WTC11 (cell line): Measurements from ENCODE around the gene PHLPP1.
A peak's percentile ranks its signal among the peaks of the same experiment; 100 is the strongest.

Source experiments
- AFF4 ChIP-seq: sonication (generic); formaldehyde crosslinking; IDR thresholded peaks from 2 replicates; pipeline ENCODE4 v1.8.1; 2023; ENCODE audit warnings: mild to moderate bottlenecking, missing genetic modification reagents, borderline replicate concordance
- ATF2 ChIP-seq: sonication (generic); formaldehyde crosslinking; IDR thresholded peaks from 2 replicates; pipeline ENCODE4 v1.8.1; 2022; ENCODE audit warnings: low read depth, missing genetic modification reagents, borderline replicate concordance
- CREB1 ChIP-seq: sonication (generic); formaldehyde crosslinking; IDR thresholded peaks from 2 replicates; pipeline ENCODE4 v1.8.0; 2023; ENCODE audit warnings: mild to moderate bottlenecking, missing genetic modification reagents
- ETV6 ChIP-seq: sonication (generic); formaldehyde crosslinking; IDR thresholded peaks from 2 replicates; pipeline ENCODE4 v1.8.1; 2022; ENCODE audit warnings: mild to moderate bottlenecking, missing genetic modification reagents
- KAT7 ChIP-seq: sonication (generic); formaldehyde crosslinking; IDR thresholded peaks from 2 replicates; pipeline ENCODE4 v1.8.1; 2023; ENCODE audit warnings: missing genetic modification reagents, mild to moderate bottlenecking, borderline replicate concordance
- NFYB ChIP-seq: sonication (generic); formaldehyde crosslinking; conservative IDR thresholded peaks from 2 replicates; pipeline ENCODE4 v1.8.0; 2022; ENCODE audit warnings: low read depth, missing genetic modification reagents
- PRDM15 ChIP-seq: sonication (generic); formaldehyde crosslinking; IDR thresholded peaks from 2 replicates; pipeline ENCODE4 v1.8.0; 2022; ENCODE audit warnings: missing genetic modification reagents
- SP1 ChIP-seq: sonication (generic); formaldehyde crosslinking; conservative IDR thresholded peaks from 2 replicates; pipeline ENCODE4 v1.8.1; 2022; ENCODE audit warnings: missing genetic modification reagents
- TP53 ChIP-seq: sonication (generic); formaldehyde crosslinking; IDR thresholded peaks from 2 replicates; pipeline ENCODE4 v1.8.1; 2023; ENCODE audit warnings: mild to moderate bottlenecking, missing genetic modification reagents
- USF1 ChIP-seq: sonication (generic); formaldehyde crosslinking; IDR thresholded peaks from 2 replicates; pipeline ENCODE4 v1.8.0; 2022; ENCODE audit warnings: mild to moderate bottlenecking, missing genetic modification reagents
- ZNF263 ChIP-seq: sonication (generic); formaldehyde crosslinking; IDR thresholded peaks from 2 replicates; pipeline ENCODE4 v1.8.1; 2022; ENCODE audit warnings: low read depth, mild to moderate bottlenecking, moderate library complexity, missing genetic modification reagents
- TF ChIP-seq, protein P1 (sequence below): fragments of 200-600 bp; IDR thresholded peaks from 2 replicates; pipeline ENCODE4 v1.8.0; 2022; ENCODE audit warnings: antibody characterized with exemption
- TF ChIP-seq, protein P2 (sequence below): sonication (generic); formaldehyde crosslinking; IDR thresholded peaks from 2 replicates; pipeline ENCODE4 v1.8.0; 2022; ENCODE audit warnings: mild to moderate bottlenecking, missing genetic modification reagents
- TF ChIP-seq, protein P3 (sequence below): sonication (generic); formaldehyde crosslinking; IDR thresholded peaks from 2 replicates; pipeline ENCODE4 v1.8.1; 2022; ENCODE audit warnings: missing genetic modification reagents, borderline replicate concordance

GRCh38 chr18:62715759-62716615 lies 646 bp downstream of the PHLPP1 start:
- TF ChIP-seq NFYB = no peak
- no peak for TF ChIP-seq ATF2
- TF ChIP-seq, protein P1, sequence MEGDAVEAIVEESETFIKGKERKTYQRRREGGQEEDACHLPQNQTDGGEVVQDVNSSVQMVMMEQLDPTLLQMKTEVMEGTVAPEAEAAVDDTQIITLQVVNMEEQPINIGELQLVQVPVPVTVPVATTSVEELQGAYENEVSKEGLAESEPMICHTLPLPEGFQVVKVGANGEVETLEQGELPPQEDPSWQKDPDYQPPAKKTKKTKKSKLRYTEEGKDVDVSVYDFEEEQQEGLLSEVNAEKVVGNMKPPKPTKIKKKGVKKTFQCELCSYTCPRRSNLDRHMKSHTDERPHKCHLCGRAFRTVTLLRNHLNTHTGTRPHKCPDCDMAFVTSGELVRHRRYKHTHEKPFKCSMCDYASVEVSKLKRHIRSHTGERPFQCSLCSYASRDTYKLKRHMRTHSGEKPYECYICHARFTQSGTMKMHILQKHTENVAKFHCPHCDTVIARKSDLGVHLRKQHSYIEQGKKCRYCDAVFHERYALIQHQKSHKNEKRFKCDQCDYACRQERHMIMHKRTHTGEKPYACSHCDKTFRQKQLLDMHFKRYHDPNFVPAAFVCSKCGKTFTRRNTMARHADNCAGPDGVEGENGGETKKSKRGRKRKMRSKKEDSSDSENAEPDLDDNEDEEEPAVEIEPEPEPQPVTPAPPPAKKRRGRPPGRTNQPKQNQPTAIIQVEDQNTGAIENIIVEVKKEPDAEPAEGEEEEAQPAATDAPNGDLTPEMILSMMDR = no peak
- TF ChIP-seq KAT7 = no peak; the same call in 1 of the 2 replicates
- no peak for TF ChIP-seq ZNF263 (CRISPR knock-in tag)
- TF ChIP-seq PRDM15 (CRISPR knock-in tag) = no peak
- 0 out of 2 replicates have a peak, but pooled peaks have one; percentile 37 for TF ChIP-seq ETV6
- TF ChIP-seq SP1 = no peak
- TF ChIP-seq TP53 (CRISPR knock-in tag) = no peak
- no peak for TF ChIP-seq USF1 (CRISPR knock-in tag)
- TF ChIP-seq, protein P2, sequence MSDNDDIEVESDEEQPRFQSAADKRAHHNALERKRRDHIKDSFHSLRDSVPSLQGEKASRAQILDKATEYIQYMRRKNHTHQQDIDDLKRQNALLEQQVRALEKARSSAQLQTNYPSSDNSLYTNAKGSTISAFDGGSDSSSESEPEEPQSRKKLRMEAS (CRISPR knock-in tag) = peak; percentile 39; the same call in 1 of the 2 replicates
- TF ChIP-seq, protein P3, sequence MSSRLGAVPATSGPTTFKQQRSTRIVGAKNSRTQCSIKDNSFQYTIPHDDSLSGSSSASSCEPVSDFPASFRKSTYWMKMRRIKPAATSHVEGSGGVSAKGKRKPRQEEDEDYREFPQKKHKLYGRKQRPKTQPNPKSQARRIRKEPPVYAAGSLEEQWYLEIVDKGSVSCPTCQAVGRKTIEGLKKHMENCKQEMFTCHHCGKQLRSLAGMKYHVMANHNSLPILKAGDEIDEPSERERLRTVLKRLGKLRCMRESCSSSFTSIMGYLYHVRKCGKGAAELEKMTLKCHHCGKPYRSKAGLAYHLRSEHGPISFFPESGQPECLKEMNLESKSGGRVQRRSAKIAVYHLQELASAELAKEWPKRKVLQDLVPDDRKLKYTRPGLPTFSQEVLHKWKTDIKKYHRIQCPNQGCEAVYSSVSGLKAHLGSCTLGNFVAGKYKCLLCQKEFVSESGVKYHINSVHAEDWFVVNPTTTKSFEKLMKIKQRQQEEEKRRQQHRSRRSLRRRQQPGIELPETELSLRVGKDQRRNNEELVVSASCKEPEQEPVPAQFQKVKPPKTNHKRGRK = no peak
- TF ChIP-seq CREB1 (CRISPR knock-in tag) = no peak
- TF ChIP-seq AFF4 (CRISPR knock-in tag) = no peak
